GM21619 (cell line): ENCODE results near the gene RALGDS.
"Not testable (repeated sequence)": the region's sequence is repeated elsewhere in the genome, so short reads cannot be mapped to it uniquely, and the experiment has no call there.

Experiments
- ATAC-seq: cut with Tn5 transposase; IDR thresholded peaks from one replicate; pipeline ENCODE4 v1.9.1; 2021; ENCODE audit not compliant: unreplicated experiment

RALGDS gene

GRCh38 chr9:133070985-133071384, 50.1 kb downstream of the RALGDS start:
- ATAC-seq = not testable (repeated sequence)

DNA sequence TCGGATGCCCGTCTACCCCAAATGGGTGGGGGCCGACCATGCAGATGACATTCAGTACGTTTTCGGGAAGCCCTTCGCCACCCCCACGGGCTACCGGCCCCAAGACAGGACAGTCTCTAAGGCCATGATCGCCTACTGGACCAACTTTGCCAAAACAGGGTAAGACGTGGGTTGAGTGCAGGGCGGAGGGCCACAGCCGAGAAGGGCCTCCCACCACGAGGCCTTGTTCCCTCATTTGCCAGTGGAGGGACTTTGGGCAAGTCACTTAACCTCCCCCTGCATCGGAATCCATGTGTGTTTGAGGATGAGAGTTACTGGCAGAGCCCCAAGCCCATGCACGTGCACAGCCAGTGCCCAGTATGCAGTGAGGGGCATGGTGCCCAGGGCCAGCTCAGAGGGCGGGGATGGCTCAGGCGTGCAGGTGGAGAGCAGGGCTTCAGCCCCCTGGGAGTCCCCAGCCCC, 50.5 kb downstream of the RALGDS start:
- ATAC-seq = not testable (repeated sequence)

DNA sequence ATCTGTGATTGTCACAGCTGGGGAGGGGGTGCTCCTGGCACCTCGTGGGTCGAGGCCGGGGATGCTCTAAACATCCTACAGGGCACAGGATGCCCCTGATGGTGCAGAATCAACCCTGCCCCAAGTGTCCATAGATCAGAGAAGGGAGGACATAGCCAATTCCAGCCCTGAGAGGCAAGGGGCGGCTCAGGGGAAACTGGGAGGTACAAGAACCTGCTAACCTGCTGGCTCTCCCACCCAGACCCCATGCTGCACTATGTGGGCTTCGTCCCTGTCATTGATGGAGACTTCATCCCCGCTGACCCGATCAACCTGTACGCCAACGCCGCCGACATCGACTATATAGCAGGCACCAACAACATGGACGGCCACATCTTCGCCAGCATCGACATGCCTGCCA, 52.6 kb downstream of the RALGDS start:
- not testable (repeated sequence) for ATAC-seq

GRCh38 chr9:133067813-133068212, 53.2 kb downstream of the RALGDS start:
- no peak for ATAC-seq

DNA sequence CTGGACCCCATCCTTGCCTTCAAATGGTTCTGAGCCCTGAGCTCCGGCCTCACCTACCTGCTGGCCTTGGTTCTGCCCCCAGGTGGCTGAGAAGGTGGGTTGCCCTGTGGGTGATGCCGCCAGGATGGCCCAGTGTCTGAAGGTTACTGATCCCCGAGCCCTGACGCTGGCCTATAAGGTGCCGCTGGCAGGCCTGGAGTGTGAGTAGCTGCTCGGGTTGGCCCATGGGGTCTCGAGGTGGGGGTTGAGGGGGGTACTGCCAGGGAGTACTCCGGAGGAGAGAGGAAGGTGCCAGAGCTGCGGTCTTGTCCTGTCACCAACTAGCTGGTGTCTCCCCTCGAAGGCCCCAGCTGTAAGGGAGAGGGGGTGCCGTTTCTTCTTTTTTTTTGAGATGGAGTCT, 54.0 kb downstream of the RALGDS start:
- no peak for ATAC-seq

DNA sequence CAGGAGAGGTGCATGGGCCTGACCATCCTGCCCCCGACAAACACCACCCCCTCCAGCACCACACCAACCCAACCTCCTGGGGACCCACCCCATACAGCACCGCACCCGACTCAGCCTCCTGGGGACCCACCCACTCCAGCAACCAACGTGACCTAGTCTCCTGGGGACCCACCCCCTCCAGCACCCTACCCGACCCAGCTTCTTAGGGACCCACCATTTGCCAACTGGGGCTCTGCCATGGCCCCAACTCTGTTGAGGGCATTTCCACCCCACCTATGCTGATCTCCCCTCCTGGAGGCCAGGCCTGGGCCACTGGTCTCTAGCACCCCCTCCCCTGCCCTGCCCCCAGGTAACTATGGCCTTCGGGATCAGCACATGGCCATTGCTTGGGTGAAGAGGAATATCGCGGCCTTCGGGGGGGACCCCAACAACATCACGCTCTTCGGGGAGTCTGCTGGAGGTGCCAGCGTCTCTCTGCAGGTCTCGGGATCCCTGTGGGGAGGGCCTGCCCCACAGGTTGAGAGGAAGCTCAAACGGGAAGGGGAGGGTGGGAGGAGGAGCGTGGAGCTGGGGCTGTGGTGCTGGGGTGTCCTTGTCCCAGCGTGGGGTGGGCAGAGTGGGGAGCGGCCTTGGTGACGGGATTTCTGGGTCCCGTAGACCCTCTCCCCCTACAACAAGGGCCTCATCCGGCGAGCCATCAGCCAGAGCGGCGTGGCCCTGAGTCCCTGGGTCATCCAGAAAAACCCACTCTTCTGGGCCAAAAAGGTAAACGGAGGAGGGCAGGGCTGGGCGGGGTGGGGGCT, 54.7 kb downstream of the RALGDS start:
- ATAC-seq = no peak

DNA sequence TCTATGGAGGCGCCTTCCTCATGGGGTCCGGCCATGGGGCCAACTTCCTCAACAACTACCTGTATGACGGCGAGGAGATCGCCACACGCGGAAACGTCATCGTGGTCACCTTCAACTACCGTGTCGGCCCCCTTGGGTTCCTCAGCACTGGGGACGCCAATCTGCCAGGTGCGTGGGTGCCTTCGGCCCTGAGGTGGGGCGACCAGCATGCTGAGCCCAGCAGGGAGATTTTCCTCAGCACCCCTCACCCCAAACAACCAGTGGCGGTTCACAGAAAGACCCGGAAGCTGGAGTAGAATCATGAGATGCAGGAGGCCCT, 56.0 kb downstream of the RALGDS start:
- ATAC-seq = no peak

DNA sequence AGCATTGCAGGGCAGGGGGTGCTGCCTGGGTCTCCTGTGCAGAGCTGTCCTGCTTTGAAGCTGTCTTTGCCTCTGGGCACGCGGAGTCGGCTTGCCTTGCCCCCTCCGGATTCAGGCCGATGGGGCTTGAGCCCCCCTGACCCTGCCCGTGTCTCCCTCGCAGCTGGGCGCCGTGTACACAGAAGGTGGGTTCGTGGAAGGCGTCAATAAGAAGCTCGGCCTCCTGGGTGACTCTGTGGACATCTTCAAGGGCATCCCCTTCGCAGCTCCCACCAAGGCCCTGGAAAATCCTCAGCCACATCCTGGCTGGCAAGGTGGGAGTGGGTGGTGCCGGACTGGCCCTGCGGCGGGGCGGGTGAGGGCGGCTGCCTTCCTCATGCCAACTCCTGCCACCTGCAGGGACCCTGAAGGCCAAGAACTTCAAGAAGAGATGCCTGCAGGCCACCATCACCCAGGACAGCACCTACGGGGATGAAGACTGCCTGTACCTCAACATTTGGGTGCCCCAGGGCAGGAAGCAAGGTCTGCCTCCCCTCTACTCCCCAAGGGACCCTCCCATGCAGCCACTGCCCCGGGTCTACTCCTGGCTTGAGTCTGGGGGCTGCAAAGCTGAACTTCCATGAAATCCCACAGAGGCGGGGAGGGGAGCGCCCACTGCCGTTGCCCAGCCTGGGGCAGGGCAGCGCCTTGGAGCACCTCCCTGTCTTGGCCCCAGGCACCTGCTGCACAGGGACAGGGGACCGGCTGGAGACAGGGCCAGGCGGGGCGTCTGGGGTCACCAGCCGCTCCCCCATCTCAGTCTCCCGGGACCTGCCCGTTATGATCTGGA, 56.6 kb downstream of the RALGDS start:
- no peak for ATAC-seq

DNA sequence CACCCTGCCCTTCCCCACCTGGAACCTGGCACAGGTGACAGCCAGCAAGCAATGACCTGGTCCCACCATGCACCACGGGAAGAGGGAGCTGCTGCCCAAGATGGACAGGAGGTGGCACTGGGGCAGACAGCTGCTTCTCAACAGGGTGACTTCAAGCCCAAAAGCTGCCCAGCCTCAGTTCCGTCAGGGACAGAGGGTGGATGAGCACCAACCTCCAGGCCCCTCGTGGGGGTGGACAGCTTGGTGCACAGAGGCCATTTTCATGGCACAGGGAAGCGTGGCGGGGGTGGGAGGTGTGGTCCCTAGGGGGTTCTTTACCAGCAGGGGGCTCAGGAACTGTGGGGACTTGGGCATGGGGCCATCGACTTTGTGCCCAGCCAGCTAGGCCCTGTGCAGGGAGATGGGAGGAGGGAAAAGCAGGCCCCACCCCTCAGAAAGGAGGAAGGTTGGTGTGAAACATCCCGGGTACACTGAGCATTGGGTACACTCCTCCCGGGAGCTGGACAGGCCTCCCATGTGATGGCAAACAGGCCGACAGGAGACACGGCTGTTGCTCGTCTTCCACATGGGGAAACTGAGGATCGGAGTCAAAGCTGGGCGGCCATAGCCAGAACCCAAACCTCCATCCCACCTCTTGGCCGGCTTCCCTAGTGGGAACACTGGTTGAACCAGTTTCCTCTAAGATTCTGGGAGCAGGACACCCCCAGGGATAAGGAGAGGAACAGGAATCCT, 57.4 kb downstream of the RALGDS start:
- no peak for ATAC-seq

DNA sequence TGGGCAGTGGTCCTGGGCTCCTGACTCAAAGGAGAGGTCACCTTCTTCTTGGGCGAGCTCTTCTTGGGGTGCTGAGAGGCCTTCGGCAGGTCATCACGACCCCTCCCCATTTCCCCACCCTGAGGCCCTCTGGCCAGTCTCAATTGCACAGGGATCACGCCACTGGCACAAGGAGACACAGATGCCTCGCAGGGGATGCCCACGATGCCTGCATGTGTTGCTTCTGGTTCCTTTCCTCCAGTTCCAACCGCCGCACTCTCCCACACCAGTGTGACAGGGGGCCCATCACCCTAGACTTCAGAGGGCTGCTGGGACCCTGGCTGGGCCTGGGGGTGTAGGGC, 57.9 kb downstream of the RALGDS start:
- ATAC-seq = no peak

GRCh38 chr9:133062569-133062968, 58.5 kb downstream of the RALGDS start:
- ATAC-seq = not testable (repeated sequence)

GRCh38 chr9:133061764-133062145, 59.3 kb downstream of the RALGDS start, which contains the start of gene CEL:
Gene CEL, plus strand, starts transcription at chr9:133061981. Its CDS starts 22 bp downstream, at chr9:133062003.
- not testable (repeated sequence) for ATAC-seq

- not testable (repeated sequence) for ATAC-seq
These were observed 59.8 kb downstream of the RALGDS start for GRCh38 chr9:133061019-133061763.

DNA sequence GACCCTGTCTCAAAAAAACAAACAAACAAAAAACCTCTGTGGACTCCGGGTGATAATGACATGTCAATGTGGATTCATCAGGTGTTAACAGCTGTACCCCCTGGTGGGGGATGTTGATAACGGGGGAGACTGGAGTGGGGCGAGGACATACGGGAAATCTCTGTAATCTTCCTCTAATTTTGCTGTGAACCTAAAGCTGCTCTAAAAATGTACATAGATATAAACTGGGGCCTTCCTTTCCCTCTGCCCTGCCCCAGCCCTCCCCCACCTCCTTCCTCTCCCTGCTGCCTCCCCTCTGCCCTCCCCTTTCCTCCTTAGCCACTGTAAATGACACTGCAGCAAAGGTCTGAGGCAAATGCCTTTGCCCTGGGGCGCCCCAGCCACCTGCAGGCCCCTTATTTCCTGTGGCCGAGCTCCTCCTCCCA, 60.6 kb downstream of the RALGDS start:
- no peak for ATAC-seq

GRCh38 chr9:133059623-133060022, 61.4 kb downstream of the RALGDS start:
- ATAC-seq = no peak

DNA sequence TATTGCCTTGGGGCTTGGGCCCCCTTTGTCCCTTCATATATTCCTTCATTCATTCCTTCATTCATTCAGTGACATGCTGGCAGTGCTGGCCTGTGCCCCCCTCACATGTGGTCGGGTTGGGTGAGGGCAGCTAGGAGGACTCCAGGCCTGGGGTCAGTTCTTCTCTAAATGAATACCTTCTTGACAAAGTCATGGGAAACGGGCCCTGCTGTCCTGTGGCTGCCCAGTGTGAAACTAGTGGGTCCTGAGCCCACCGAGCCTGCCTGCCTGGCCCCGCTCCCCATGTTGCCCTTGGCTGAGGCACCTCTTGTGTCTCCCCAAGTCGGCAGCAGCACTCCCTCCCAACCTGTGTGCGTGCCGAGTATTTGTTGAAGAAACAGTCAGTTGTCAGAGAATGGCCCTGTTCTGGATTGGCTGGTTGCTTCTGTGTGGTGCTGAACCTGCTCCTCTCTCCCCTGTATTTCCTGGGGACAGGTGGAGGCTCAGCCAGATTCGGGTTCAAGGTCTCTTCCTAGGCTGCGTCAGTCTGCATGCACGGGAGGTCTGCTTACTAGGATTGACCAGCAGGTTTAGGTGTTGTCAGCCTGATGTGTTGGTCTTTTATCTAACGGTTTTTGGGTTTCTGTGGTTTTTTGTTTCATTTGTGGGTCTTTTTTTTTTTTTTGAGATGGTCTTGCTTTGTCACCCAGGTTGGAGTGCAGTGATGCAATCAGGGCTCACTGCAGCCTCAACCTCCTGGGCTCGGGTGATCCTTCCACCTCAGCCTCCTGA, 62.3 kb downstream of the RALGDS start:
- no peak for ATAC-seq

DNA sequence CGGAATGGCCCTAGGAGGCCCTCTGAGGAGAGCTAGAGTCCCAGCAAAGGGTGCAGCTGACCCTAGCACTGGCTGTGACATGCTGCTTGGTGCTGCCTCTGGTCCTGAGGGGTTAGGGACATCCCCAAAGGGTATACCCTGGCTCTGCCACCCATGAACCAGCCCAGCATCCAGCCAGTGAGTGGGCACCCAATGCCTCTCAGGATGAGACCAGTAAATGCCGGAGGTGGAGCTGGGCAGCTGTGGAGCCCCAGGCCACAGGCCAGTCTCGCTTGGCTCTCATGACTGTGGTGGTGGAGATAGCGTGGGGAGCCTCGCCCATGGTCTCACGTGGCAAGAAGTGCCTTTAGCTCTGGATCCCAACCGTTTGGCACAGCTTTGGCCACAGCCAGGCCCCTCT, 63.0 kb downstream of the RALGDS start:
- no peak for ATAC-seq

GRCh38 chr9:133057553-133057952, 63.5 kb downstream of the RALGDS start:
- no peak for ATAC-seq

DNA sequence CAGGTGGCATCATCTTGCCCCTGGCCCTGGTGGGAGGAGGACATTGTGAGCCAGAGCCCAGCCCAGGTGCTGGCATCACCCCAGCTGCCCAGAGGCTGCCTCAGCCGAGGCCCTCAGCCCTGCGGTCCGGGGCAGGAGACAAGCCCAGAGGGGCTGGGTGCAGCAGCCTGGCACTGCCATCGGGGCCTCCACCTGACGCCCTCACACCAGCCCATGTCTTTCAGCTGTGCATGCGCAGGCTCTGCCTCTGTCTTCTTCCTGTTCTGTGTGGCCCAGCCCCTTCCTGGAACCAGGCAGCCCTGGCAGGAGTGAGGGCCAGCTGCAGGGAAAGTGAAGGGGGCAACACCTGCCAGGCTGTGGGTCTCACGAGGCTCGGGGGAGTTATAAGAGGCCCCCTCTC, 64.0 kb downstream of the RALGDS start:
- no peak for ATAC-seq

- ATAC-seq = no peak
These were observed 64.5 kb downstream of the RALGDS start for GRCh38 chr9:133056533-133056932.
